MM.1S (cell line): Measurements from ENCODE around the gene NFAM1.

Experiments
- DNase-seq: peaks from one replicate; pipeline ENCODE4 v3.0.0-alpha.2; 2015
- H2AFZ ChIP-seq: fragments of 300-600 bp; sonication (generic); 2 replicates; pipeline ENCODE4 v1.6.0; 2016; ENCODE audit warnings: antibody characterized with exemption, low read length
- H3F3A ChIP-seq: fragments of 300-600 bp; sonication (generic); 2 replicates; pipeline ENCODE4 v1.6.1; 2016; ENCODE audit warnings: mild to moderate bottlenecking, antibody characterized with exemption, low read length, moderate library complexity, mixed read lengths; ENCODE audit not compliant: insufficient read depth
- H3K27ac ChIP-seq: fragments of 300-600 bp; sonication (generic); 2 replicates; pipeline ENCODE4 v1.5.1; 2016; ENCODE audit warnings: mild to moderate bottlenecking, low read length
- H3K27me3 ChIP-seq: fragments of 300-600 bp; sonication (generic); replicated peaks from 2 replicates; pipeline ENCODE4 v1.6.0; 2016; ENCODE audit warnings: low read length; ENCODE audit not compliant: insufficient read depth
- H3K36me3 ChIP-seq: fragments of 300-600 bp; sonication (generic); replicated peaks from 2 replicates; pipeline ENCODE4 v1.6.1; 2016; ENCODE audit warnings: mild to moderate bottlenecking, low read length, mixed read lengths; ENCODE audit not compliant: insufficient read depth
- H3K4me1 ChIP-seq: fragments of 300-600 bp; sonication (generic); 2 replicates; pipeline ENCODE4 v1.6.1; 2016; ENCODE audit warnings: low read length, mixed read lengths
- H3K4me2 ChIP-seq: fragments of 300-600 bp; sonication (generic); 2 replicates; pipeline ENCODE4 v1.6.0; 2016; ENCODE audit warnings: low read depth, low read length
- H3K4me3 ChIP-seq: fragments of 300-600 bp; sonication (generic); 2 replicates; pipeline ENCODE4 v1.5.1; 2016; ENCODE audit warnings: low read length, mixed read lengths
- H3K79me2 ChIP-seq: fragments of 300-600 bp; sonication (generic); 2 replicates; pipeline ENCODE4 v1.6.1; 2016; ENCODE audit warnings: mixed run types, low read length, mixed read lengths
- H3K9ac ChIP-seq: fragments of 300-600 bp; sonication (generic); 2 replicates; pipeline ENCODE4 v1.6.1; 2016; ENCODE audit warnings: low read length, mixed read lengths
- H3K9me2 ChIP-seq: fragments of 300-600 bp; sonication (generic); replicated peaks from 2 replicates; pipeline ENCODE4 v1.6.1; 2016; ENCODE audit warnings: mild to moderate bottlenecking, low read length, mixed read lengths; ENCODE audit not compliant: insufficient read depth
- H3K9me3 ChIP-seq: fragments of 300-600 bp; sonication (generic); replicated peaks from 2 replicates; pipeline ENCODE4 v1.6.1; 2016; ENCODE audit warnings: mild to moderate bottlenecking, low read length, mixed read lengths; ENCODE audit not compliant: insufficient read depth
- H4K20me1 ChIP-seq: fragments of 300-600 bp; sonication (generic); 2 replicates; pipeline ENCODE4 v1.6.1; 2016; ENCODE audit warnings: mild to moderate bottlenecking, low read length, moderate library complexity, mixed read lengths; ENCODE audit not compliant: insufficient read depth
- CTCF ChIP-seq: fragments of 300-600 bp; sonication (generic); IDR thresholded peaks from 2 replicates; pipeline ENCODE4 v1.5.1; 2016; ENCODE audit warnings: antibody characterized with exemption, low read length, mixed read lengths
- EZH2 ChIP-seq: fragments of 300-600 bp; sonication (generic); optimal IDR thresholded peaks from 2 replicates; pipeline ENCODE3; 2017; ENCODE audit warnings: low read depth, mild to moderate bottlenecking, antibody characterized with exemption, low read length, mixed read lengths
- EZH2phosphoT487 ChIP-seq: fragments of 300-600 bp; sonication (generic); IDR thresholded peaks from 2 replicates; pipeline ENCODE4 v1.6.1; 2018; ENCODE audit warnings: antibody characterized with exemption, low read length

Gene NFAM1

GRCh38 chr22:42404266-42404665 is 27.9 kb downstream of the NFAM1 start:
- Histone ChIP-seq H3K27ac (no peak overlapping the region), H4K20me1 (no peaks in the 10 kb centered on the region), H3K27me3 (peaks cover 81% of the 10 kb centered on the region), H3K4me1 (peaks cover 7% of the 10 kb centered on the region; the same call in 1 of the 2 replicates), H3K9me2 (no peaks in the 10 kb centered on the region), H3K4me3 (no peak overlapping the region), H3K36me3 (no peaks in the 10 kb centered on the region), H2AFZ (no peak overlapping the region), H3K9me3 (no peaks in the 10 kb centered on the region), H3K9ac (no peak overlapping the region), H3F3A (0 out of 2 replicates have a peak, but pooled peaks cover 7% of the 10 kb centered on the region), H3K4me2 (no peak overlapping the region), H3K79me2 (no peaks in the 10 kb centered on the region)
- no peak for DNase-seq
- no peak for TF ChIP-seq EZH2phosphoT487
- no peak for TF ChIP-seq CTCF
- TF ChIP-seq EZH2 = no peak

GRCh38 chr22:42401535-42402334 is 30.5 kb downstream of the NFAM1 start:
- H3K27me3 ChIP-seq = peaks cover 74% of the 10 kb centered on the region
- no peak overlapping the region for H3K4me2 ChIP-seq
- no peaks in the 10 kb centered on the region for H3K9me3 ChIP-seq
- H3F3A ChIP-seq = 0 out of 2 replicates have a peak, but pooled peaks cover 7% of the 10 kb centered on the region
- H4K20me1 ChIP-seq = no peaks in the 10 kb centered on the region
- no peak for TF ChIP-seq EZH2
- no peak for TF ChIP-seq CTCF
- TF ChIP-seq EZH2phosphoT487 = no peak
- no peaks in the 10 kb centered on the region for H3K36me3 ChIP-seq
- H2AFZ ChIP-seq = no peak overlapping the region
- H3K4me1 ChIP-seq = peaks cover 7% of the 10 kb centered on the region; the same call in 1 of the 2 replicates
- no peak overlapping the region for H3K4me3 ChIP-seq
- H3K79me2 ChIP-seq = no peaks in the 10 kb centered on the region
- no peak overlapping the region for H3K9ac ChIP-seq
- no peak overlapping the region for H3K27ac ChIP-seq
- no peaks in the 10 kb centered on the region for H3K9me2 ChIP-seq
- DNase-seq = no peak

- DNase-seq = no peak
- Histone ChIP-seq H4K20me1 (no peaks in the 10 kb centered on the region), H3K4me3 (no peak overlapping the region), H3K79me2 (no peaks in the 10 kb centered on the region), H3K9me3 (no peaks in the 10 kb centered on the region), H3K4me1 (peaks cover 7% of the 10 kb centered on the region; the same call in 1 of the 2 replicates), H3K9ac (no peak overlapping the region), H3F3A (0 out of 2 replicates have a peak, but pooled peaks cover 7% of the 10 kb centered on the region), H3K36me3 (no peaks in the 10 kb centered on the region), H2AFZ (no peak overlapping the region), H3K27me3 (peaks cover 70% of the 10 kb centered on the region), H3K9me2 (no peaks in the 10 kb centered on the region), H3K27ac (no peak overlapping the region), H3K4me2 (no peak overlapping the region)
- TF ChIP-seq EZH2 = no peak
- no peak for TF ChIP-seq CTCF
- TF ChIP-seq EZH2phosphoT487 = no peak
These were observed 31.2 kb downstream of the NFAM1 start for GRCh38 chr22:42400811-42401534.
